HCT116 (cell line): ENCODE measurements around the gene TEAD3. TPM values are rescaled to one million over a fixed set of nuclear protein-coding genes. Genes with fewer than 3 reads are reported as not detected.

Experiments used
- ATAC-seq: fragments of 200-7000 bp; cut with Tn5 transposase; 2 replicates; pipeline ENCODE4 v1.9.1; 2020; ENCODE audit warnings: mild to moderate bottlenecking, moderate library complexity
- BruUV-seq: library from RNA; stranded (reverse); fragments of 400-500 nt; replicated peaks from 2 replicates; lab custom pipeline; 2021; lab: Mats Ljungman, UMichigan
- CTCF ChIA-PET: fragments of 300-600 bp; sonication (Branson Sonifier 250); formaldehyde crosslinking; loops from one replicate; lab custom pipeline; 2021; ENCODE audit warnings: antibody characterized with exemption; lab: Charles Lee
- POLR2A ChIA-PET: fragments of 300-600, 350-600 bp; sonication (Branson Sonifier 250); formaldehyde crosslinking; loops from one replicate; lab custom pipeline; 2021; ENCODE audit warnings: antibody characterized with exemption; lab: Charles Lee
- RAD21 ChIA-PET, 2 experiments: fragments of 300-600 bp; sonication (Branson Sonifier 250); formaldehyde crosslinking; loops; one replicate each; lab custom pipeline; 2023; ENCODE audit warnings: low total read pairs in 2 of 2; ENCODE audit not compliant: uncharacterized antibody in 2 of 2, unreplicated experiment in 2 of 2, low non-redundant PET in 1 of 2; lab: Charles Lee
- DNase-seq: peaks from one replicate; pipeline ENCODE4 v3.0.0-alpha.2; 2010; ENCODE audit warnings: low read depth, low spot score
- H2AFZ ChIP-seq: fragments of 200-600 bp; shearing (Covaris generic), sonication (generic); 2 replicates; pipeline ENCODE4 v1.6.1; 2017; ENCODE audit warnings: low read depth, mixed run types, mixed read lengths, antibody characterized with exemption, low read length; ENCODE audit not compliant: poor library complexity, severe bottlenecking
- H3K27ac ChIP-seq: 2 replicates; pipeline ENCODE4 v1.5.1; 2012; ENCODE audit warnings: low read depth, low read length
- H3K27me3 ChIP-seq: fragments of 200-600 bp; sonication (generic); 2 replicates; pipeline ENCODE4 v1.6.1; 2016; ENCODE audit warnings: mixed run types, low read length, mixed read lengths; ENCODE audit not compliant: insufficient read depth
- H3K36me3 ChIP-seq, 2 experiments: fragments of 200-500 bp in 1 of 2; fragments of 200-600 bp in 1 of 2; sonication (Bioruptor generic) in 1 of 2; sonication (generic) in 1 of 2; 2 replicates each; pipeline versions ENCODE4 v1.5.1 to v1.6.1; 2014 to 2016; ENCODE audit warnings: low read length in 2 of 2, inconsistent platforms in 1 of 2, mixed read lengths in 1 of 2, mixed run types in 1 of 2; ENCODE audit not compliant: insufficient read depth in 2 of 2, control insufficient read depth in 1 of 2
- H3K4me1 ChIP-seq, 2 experiments: fragments of 200-600 bp in 1 of 2; sonication (generic) in 1 of 2; 2 replicates each; pipeline versions ENCODE4 v1.5.1 to v1.6.1; 2012 to 2017; ENCODE audit warnings: low read length in 2 of 2, inconsistent platforms in 1 of 2, mild to moderate bottlenecking in 1 of 2, mixed read lengths in 1 of 2, mixed run types in 1 of 2, moderate library complexity in 1 of 2; ENCODE audit not compliant: insufficient read depth in 2 of 2, control insufficient read depth in 1 of 2
- H3K4me2 ChIP-seq: fragments of 200-600 bp; sonication (generic); 2 replicates; pipeline ENCODE4 v1.6.1; 2017; ENCODE audit warnings: mixed run types, low read length, mixed read lengths
- H3K4me3 ChIP-seq, 2 experiments: fragments of 200-600 bp in 1 of 2; sonication (generic) in 1 of 2; replicated peaks in 1 of 2; 2 replicates each; pipeline ENCODE4 v1.5.1; 2011 to 2016; ENCODE audit warnings: low read length in 2 of 2, control low read depth in 1 of 2, low read depth in 1 of 2, mild to moderate bottlenecking in 1 of 2, mixed read lengths in 1 of 2, mixed run types in 1 of 2
- H3K79me2 ChIP-seq: fragments of 200-600 bp; sonication (generic); 2 replicates; pipeline ENCODE4 v1.6.1; 2017; ENCODE audit warnings: mild to moderate bottlenecking, mixed run types, low read length, moderate library complexity, mixed read lengths; ENCODE audit not compliant: insufficient read depth
- H3K9ac ChIP-seq: fragments of 200-600 bp; sonication (generic); 2 replicates; pipeline ENCODE4 v1.6.1; 2016; ENCODE audit warnings: low read length, mixed read lengths
- H3K9me2 ChIP-seq: fragments of 200-600 bp; sonication (generic), shearing (Covaris generic); 2 replicates; pipeline ENCODE4 v1.6.1; 2017; ENCODE audit warnings: mixed run types, mild to moderate bottlenecking, moderate library complexity; ENCODE audit not compliant: insufficient read depth
- H3K9me3 ChIP-seq, 2 experiments: fragments of 200-500 bp in 1 of 2; fragments of 200-600 bp in 1 of 2; sonication (Bioruptor generic) in 1 of 2; sonication (generic) in 1 of 2; 2 replicates each; pipeline ENCODE4 v1.6.1; 2014 to 2017; ENCODE audit warnings: low read length in 2 of 2, mixed read lengths in 2 of 2, inconsistent platforms in 1 of 2, low read depth in 1 of 2, mild to moderate bottlenecking in 1 of 2, mixed run types in 1 of 2, moderate library complexity in 1 of 2; ENCODE audit not compliant: control insufficient read depth in 1 of 2, insufficient read depth in 1 of 2
- H4K20me1 ChIP-seq: fragments of 200-600 bp; sonication (generic), shearing (Covaris generic); 2 replicates; pipeline ENCODE4 v1.6.1; 2017; ENCODE audit warnings: mixed run types, mild to moderate bottlenecking, moderate library complexity; ENCODE audit not compliant: insufficient read depth
- CEBPB ChIP-seq: IDR thresholded peaks from 2 replicates; pipeline ENCODE4 v1.6.1; 2012; ENCODE audit warnings: low read depth
- ELF1 ChIP-seq: IDR thresholded peaks from 2 replicates; pipeline ENCODE4 v1.6.1; 2012; ENCODE audit warnings: low read depth, borderline replicate concordance
- EZH2phosphoT487 ChIP-seq: fragments of 200-600 bp; IDR thresholded peaks from 2 replicates; pipeline ENCODE4 v1.6.1; 2018; ENCODE audit warnings: antibody characterized with exemption, borderline replicate concordance
- FOSL1 ChIP-seq: IDR thresholded peaks from 2 replicates; pipeline ENCODE4 v1.6.1; 2012; ENCODE audit warnings: low read depth
- JUND ChIP-seq: IDR thresholded peaks from 2 replicates; pipeline ENCODE4 v1.6.1; 2012
- POLR2A ChIP-seq: IDR thresholded peaks from 2 replicates; pipeline ENCODE4 v1.7.0; 2011; ENCODE audit warnings: borderline replicate concordance; ENCODE audit not compliant: insufficient read depth, insufficient read length; ENCODE audit errors: extremely low read depth
- POLR2AphosphoS5 ChIP-seq: IDR thresholded peaks from 2 replicates; pipeline ENCODE4 v1.6.1; 2011; ENCODE audit warnings: mild to moderate bottlenecking, low read depth, low read length, moderate library complexity
- SIN3A ChIP-seq: IDR thresholded peaks from 2 replicates; pipeline ENCODE4 v1.6.1; 2012; ENCODE audit warnings: low read depth
- SP1 ChIP-seq: IDR thresholded peaks from 2 replicates; pipeline ENCODE4 v1.6.1; 2012; ENCODE audit warnings: low read depth
- SRF ChIP-seq: IDR thresholded peaks from 2 replicates; pipeline ENCODE4 v1.6.1; 2012; ENCODE audit warnings: low read depth
- TCF7L2 ChIP-seq: IDR thresholded peaks from 2 replicates; pipeline ENCODE4 v1.7.0; 2011; ENCODE audit warnings: borderline replicate concordance, inconsistent platforms; ENCODE audit not compliant: insufficient read depth, insufficient read length; ENCODE audit errors: extremely low read depth
- YY1 ChIP-seq: IDR thresholded peaks from 2 replicates; pipeline ENCODE4 v1.6.1; 2011; ENCODE audit warnings: low read length, low read depth, moderate library complexity, mild to moderate bottlenecking; ENCODE audit not compliant: insufficient replicate concordance; ENCODE audit errors: extremely low read depth
- intact Hi-C: fragments of 100-400 bp; cut with micrococcal nuclease; formaldehyde crosslinking; loops from 2 replicates; pipeline ENCODE4 v1.10.0; 2022
- total RNA-seq: library from RNA; stranded (reverse); gene quantifications from one replicate; pipeline ENCODE4 v1.2.1, GENCODE V29; 2021; ENCODE audit not compliant: unreplicated experiment
- TF ChIP-seq, protein P1 (sequence below): IDR thresholded peaks from 2 replicates; pipeline ENCODE4 v1.6.1; 2012; ENCODE audit warnings: low read depth

The TEAD3 gene
- total RNA-seq, 1 experiment from 2014 or later: 21.8 TPM

GRCh38 chr6:35432291-35432690 is 64.6 kb downstream of the TEAD3 start:
- DNase-seq (no peak), ATAC-seq (no peak)
- Histone ChIP-seq H3K27me3 (no peaks in the 10 kb centered on the region), H3K27ac (no peak overlapping the region), H2AFZ (no peak overlapping the region), H3K9me3 (peaks cover 0 to 15% of the 10 kb centered on the region in 2 experiments; a peak in 2 of 4 replicates), H3K9me2 (no peaks in the 10 kb centered on the region), H3K4me3 (no peak overlapping the region), H3K9ac (no peak overlapping the region), H3K79me2 (no peaks in the 10 kb centered on the region), H3K36me3 (peaks cover 0 to 9% of the 10 kb centered on the region in 2 experiments; a peak in 1 of 4 replicates), H3K4me2 (no peak overlapping the region), H4K20me1 (no peaks in the 10 kb centered on the region), H3K4me1 (no peaks in the 10 kb centered on the region)
- intact Hi-C loops: no loop called here
- BruUV-seq: no TSS peak
- ChIA-PET POLR2A (no interaction called here), CTCF (no interaction called here), RAD21 (no interaction called here)
- TF ChIP-seq POLR2AphosphoS5: no peak
- TF ChIP-seq TCF7L2: no peak
- TF ChIP-seq JUND: no peak
- TF ChIP-seq SIN3A: no peak
- TF ChIP-seq SP1: no peak
- TF ChIP-seq FOSL1: no peak
- no peak for TF ChIP-seq EZH2phosphoT487
- TF ChIP-seq ELF1: no peak
- TF ChIP-seq CEBPB: no peak
- no peak for TF ChIP-seq YY1
- TF ChIP-seq, protein P1, sequence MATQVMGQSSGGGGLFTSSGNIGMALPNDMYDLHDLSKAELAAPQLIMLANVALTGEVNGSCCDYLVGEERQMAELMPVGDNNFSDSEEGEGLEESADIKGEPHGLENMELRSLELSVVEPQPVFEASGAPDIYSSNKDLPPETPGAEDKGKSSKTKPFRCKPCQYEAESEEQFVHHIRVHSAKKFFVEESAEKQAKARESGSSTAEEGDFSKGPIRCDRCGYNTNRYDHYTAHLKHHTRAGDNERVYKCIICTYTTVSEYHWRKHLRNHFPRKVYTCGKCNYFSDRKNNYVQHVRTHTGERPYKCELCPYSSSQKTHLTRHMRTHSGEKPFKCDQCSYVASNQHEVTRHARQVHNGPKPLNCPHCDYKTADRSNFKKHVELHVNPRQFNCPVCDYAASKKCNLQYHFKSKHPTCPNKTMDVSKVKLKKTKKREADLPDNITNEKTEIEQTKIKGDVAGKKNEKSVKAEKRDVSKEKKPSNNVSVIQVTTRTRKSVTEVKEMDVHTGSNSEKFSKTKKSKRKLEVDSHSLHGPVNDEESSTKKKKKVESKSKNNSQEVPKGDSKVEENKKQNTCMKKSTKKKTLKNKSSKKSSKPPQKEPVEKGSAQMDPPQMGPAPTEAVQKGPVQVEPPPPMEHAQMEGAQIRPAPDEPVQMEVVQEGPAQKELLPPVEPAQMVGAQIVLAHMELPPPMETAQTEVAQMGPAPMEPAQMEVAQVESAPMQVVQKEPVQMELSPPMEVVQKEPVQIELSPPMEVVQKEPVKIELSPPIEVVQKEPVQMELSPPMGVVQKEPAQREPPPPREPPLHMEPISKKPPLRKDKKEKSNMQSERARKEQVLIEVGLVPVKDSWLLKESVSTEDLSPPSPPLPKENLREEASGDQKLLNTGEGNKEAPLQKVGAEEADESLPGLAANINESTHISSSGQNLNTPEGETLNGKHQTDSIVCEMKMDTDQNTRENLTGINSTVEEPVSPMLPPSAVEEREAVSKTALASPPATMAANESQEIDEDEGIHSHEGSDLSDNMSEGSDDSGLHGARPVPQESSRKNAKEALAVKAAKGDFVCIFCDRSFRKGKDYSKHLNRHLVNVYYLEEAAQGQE: no peak
- TF ChIP-seq POLR2A: no peak
- no peak for TF ChIP-seq SRF
